Hepatocyte (in vitro differentiated cells): Measurements from ENCODE around the gene SYS1. TPM values are rescaled to one million over a fixed set of nuclear protein-coding genes. Genes with fewer than 3 reads are reported as not detected.
A peak's percentile ranks its signal among the peaks of the same experiment; 100 is the strongest.

Experiments used
- DNase-seq: peaks from one replicate; pipeline ENCODE4 v3.0.0-alpha.2; 2016; ENCODE audit warnings: low spot score
- H2AFZ ChIP-seq: fragments of 200-600 bp; sonication (generic); 2 replicates; pipeline ENCODE4 v1.6.0; 2016; ENCODE audit warnings: antibody characterized with exemption, mild to moderate bottlenecking
- H3K27ac ChIP-seq: fragments of 200-600 bp; sonication (generic); 2 replicates; pipeline ENCODE4 v1.5.1; 2016; ENCODE audit warnings: mild to moderate bottlenecking
- H3K27me3 ChIP-seq: fragments of 200-600 bp; sonication (generic); 2 replicates; pipeline ENCODE4 v1.6.1; 2016
- H3K36me3 ChIP-seq: fragments of 200-600 bp; sonication (generic); replicated peaks from 2 replicates; pipeline ENCODE4 v1.5.1; 2016; ENCODE audit warnings: low read depth; ENCODE audit not compliant: insufficient read depth
- H3K4me1 ChIP-seq: fragments of 200-600 bp; sonication (generic); 2 replicates; pipeline ENCODE4 v1.5.1; 2016; ENCODE audit warnings: mild to moderate bottlenecking, moderate library complexity; ENCODE audit not compliant: insufficient read depth
- H3K4me2 ChIP-seq: fragments of 200-600 bp; sonication (generic); 2 replicates; pipeline ENCODE4 v1.6.0; 2016
- H3K4me3 ChIP-seq: fragments of 200-600 bp; sonication (generic); 2 replicates; pipeline ENCODE4 v1.5.1; 2016; ENCODE audit warnings: mild to moderate bottlenecking
- H3K79me2 ChIP-seq: fragments of 200-600 bp; sonication (generic); 2 replicates; pipeline ENCODE4 v1.6.0; 2017; ENCODE audit warnings: mild to moderate bottlenecking
- H3K9me2 ChIP-seq: fragments of 200-600 bp; sonication (generic); replicated peaks from 2 replicates; pipeline ENCODE4 v1.6.0; 2017; ENCODE audit warnings: mild to moderate bottlenecking; ENCODE audit not compliant: insufficient read depth
- H3K9me3 ChIP-seq: fragments of 200-600 bp; sonication (generic); 2 replicates; pipeline ENCODE4 v1.5.1; 2016; ENCODE audit warnings: low read depth, mild to moderate bottlenecking
- H4K20me1 ChIP-seq: fragments of 200-600 bp; sonication (generic); 2 replicates; pipeline ENCODE4 v1.6.0; 2016; ENCODE audit warnings: mild to moderate bottlenecking; ENCODE audit not compliant: insufficient read depth, poor library complexity, severe bottlenecking
- EZH2 ChIP-seq: fragments of 200-600 bp; sonication (generic); IDR thresholded peaks from 2 replicates; pipeline ENCODE4 v1.6.1; 2016; ENCODE audit warnings: antibody characterized with exemption, mild to moderate bottlenecking, borderline replicate concordance
- EZH2phosphoT487 ChIP-seq: fragments of 200-600 bp; sonication (generic); IDR thresholded peaks from one replicate; pipeline ENCODE4 v1.6.1; 2018; ENCODE audit warnings: antibody characterized with exemption, mild to moderate bottlenecking, low read depth, moderate library complexity; ENCODE audit not compliant: unreplicated experiment, severe bottlenecking
- whole genome bisulfite sequencing: methylation state at CpG from one replicate; pipeline ENCODE4 v1.1.6; 2016; ENCODE audit warnings: low lambda C conversion rate; ENCODE audit errors: missing lambda C conversion rate; 5-methylcytosine and 5-hydroxymethylcytosine counted together
- polyA plus RNA-seq: library from polyadenylated mRNA; unstranded; fragments of >200 nt; fragmentation: Nextera tagmentation; extraction: Ambion mirVana; gene quantifications from 2 replicates; pipeline ENCODE4 v1.2.1, GENCODE V29; 2016
- total RNA-seq: library from RNA; depleted of rRNA; stranded (reverse); fragments of >200 nt; gene quantifications from 2 replicates; pipeline ENCODE4 v1.2.3, GENCODE V29; 2014
- TF ChIP-seq, protein P1 (sequence below): fragments of 200-600 bp; sonication (generic); IDR thresholded peaks from 2 replicates; pipeline ENCODE4 v1.5.1; 2016; ENCODE audit warnings: antibody characterized with exemption, mild to moderate bottlenecking; ENCODE audit not compliant: poor library complexity

SYS1 gene
- total and polyA plus RNA-seq, 2 experiments from 2014 or later: 35.8 to 42.0 TPM

GRCh38 chr20:45373353-45374100 is 10.6 kb downstream of the SYS1 start:
- peak; percentile 91 for DNase-seq

GRCh38 chr20:45374101-45374467 is 11.1 kb downstream of the SYS1 start:
- Histone ChIP-seq H3K27ac (no peak overlapping the region), H2AFZ (no peak overlapping the region), H3K9me2 (no peaks in the 10 kb centered on the region)

More at GRCh38 chr20:45373353-45374100, 10.6 kb downstream of the SYS1 start:
- TF ChIP-seq, protein P1, sequence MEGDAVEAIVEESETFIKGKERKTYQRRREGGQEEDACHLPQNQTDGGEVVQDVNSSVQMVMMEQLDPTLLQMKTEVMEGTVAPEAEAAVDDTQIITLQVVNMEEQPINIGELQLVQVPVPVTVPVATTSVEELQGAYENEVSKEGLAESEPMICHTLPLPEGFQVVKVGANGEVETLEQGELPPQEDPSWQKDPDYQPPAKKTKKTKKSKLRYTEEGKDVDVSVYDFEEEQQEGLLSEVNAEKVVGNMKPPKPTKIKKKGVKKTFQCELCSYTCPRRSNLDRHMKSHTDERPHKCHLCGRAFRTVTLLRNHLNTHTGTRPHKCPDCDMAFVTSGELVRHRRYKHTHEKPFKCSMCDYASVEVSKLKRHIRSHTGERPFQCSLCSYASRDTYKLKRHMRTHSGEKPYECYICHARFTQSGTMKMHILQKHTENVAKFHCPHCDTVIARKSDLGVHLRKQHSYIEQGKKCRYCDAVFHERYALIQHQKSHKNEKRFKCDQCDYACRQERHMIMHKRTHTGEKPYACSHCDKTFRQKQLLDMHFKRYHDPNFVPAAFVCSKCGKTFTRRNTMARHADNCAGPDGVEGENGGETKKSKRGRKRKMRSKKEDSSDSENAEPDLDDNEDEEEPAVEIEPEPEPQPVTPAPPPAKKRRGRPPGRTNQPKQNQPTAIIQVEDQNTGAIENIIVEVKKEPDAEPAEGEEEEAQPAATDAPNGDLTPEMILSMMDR: peak; percentile 86
- TF ChIP-seq EZH2: no peak
- 13% methylated on average over 35 of the region's 38 CpGs for WGBS
- Histone ChIP-seq H3K4me1 (peaks cover 8% of the 10 kb centered on the region), H3K9me3 (no peaks in the 10 kb centered on the region), H2AFZ (peak overlapping the region; percentile 20), H3K4me3 (peak overlapping the region; percentile 7), H3K9me2 (no peaks in the 10 kb centered on the region), H3K27ac (peak overlapping the region; percentile 61), H4K20me1 (no peaks in the 10 kb centered on the region), H3K36me3 (no peaks in the 10 kb centered on the region), H3K79me2 (no peaks in the 10 kb centered on the region), H3K4me2 (peak overlapping the region; percentile 92), H3K27me3 (no peaks in the 10 kb centered on the region)

DNA sequence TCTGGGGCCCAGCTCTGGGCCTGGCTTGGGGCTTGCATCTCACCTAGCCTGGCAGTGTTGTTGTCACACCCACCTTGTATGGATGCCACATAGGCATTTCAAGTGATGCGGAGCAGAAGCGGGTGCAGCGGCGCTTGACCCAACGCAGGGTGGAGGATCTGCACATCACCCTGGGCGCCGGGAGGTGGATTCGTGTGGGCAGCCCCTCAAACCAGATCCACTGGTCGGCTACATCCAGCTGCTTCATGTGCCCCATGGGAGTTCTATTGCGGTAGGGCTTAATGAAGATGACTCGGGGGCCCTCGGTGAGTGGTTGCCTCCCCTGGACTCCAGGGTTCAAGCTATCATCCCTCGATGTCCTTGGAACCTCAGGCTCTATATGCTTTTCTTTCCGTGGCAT is 12.0 kb downstream of the SYS1 start:
- Histone ChIP-seq H3K27ac (no peak overlapping the region), H3K79me2 (no peaks in the 10 kb centered on the region), H3K27me3 (no peaks in the 10 kb centered on the region), H3K9me2 (no peaks in the 10 kb centered on the region), H3K36me3 (no peaks in the 10 kb centered on the region), H3K4me2 (no peak overlapping the region), H2AFZ (no peak overlapping the region), H3K4me1 (peaks cover 8% of the 10 kb centered on the region), H3K9me3 (no peaks in the 10 kb centered on the region), H4K20me1 (no peaks in the 10 kb centered on the region), H3K4me3 (no peak overlapping the region)
- 98% methylated on average over 14 of the region's 14 CpGs for WGBS
- no peak for TF ChIP-seq EZH2phosphoT487
- TF ChIP-seq, protein P1: no peak
- TF ChIP-seq EZH2: no peak
- DNase-seq: no peak

More at GRCh38 chr20:45374101-45374467, 11.1 kb downstream of the SYS1 start:
- Histone ChIP-seq H3K36me3 (no peaks in the 10 kb centered on the region), H4K20me1 (no peaks in the 10 kb centered on the region), H3K4me1 (peaks cover 8% of the 10 kb centered on the region), H3K4me3 (no peak overlapping the region), H3K79me2 (no peaks in the 10 kb centered on the region), H3K9me3 (no peaks in the 10 kb centered on the region), H3K4me2 (peak overlapping the region; percentile 92), H3K27me3 (no peaks in the 10 kb centered on the region)
- WGBS: 66% methylated on average over 9 of the region's 9 CpGs
- DNase-seq: no peak
- TF ChIP-seq, protein P1: no peak
- TF ChIP-seq EZH2 (no peak), EZH2phosphoT487 (no peak)
